PC-3 (cell line): Measurements from ENCODE around the gene IFNAR1. TPM values are rescaled to one million over a fixed set of nuclear protein-coding genes. Genes with fewer than 3 reads are reported as not detected.
"Not testable (repeated sequence)": the region's sequence is repeated elsewhere in the genome, so short reads cannot be mapped to it uniquely, and the experiment has no call there.

Source experiments
- ATAC-seq: fragments of 200-7000 bp; cut with Tn5 transposase; 2 replicates; pipeline ENCODE4 v1.9.1; 2020; ENCODE audit warnings: mild to moderate bottlenecking, moderate library complexity
- BruUV-seq: library from RNA; stranded (reverse); fragments of 400-500 nt; replicated peaks from 2 replicates; lab custom pipeline; 2021; lab: Mats Ljungman, UMichigan
- CTCF ChIA-PET: fragments of 300-600 bp; sonication (Branson Sonifier 250); formaldehyde crosslinking; loops from one replicate; lab custom pipeline; 2022; ENCODE audit warnings: antibody characterized with exemption; lab: Charles Lee
- POLR2A ChIA-PET: fragments of 300-600 bp; sonication (Branson Sonifier 250); formaldehyde crosslinking; loops from one replicate; lab custom pipeline; 2022; ENCODE audit warnings: antibody characterized with exemption; ENCODE audit not compliant: unreplicated experiment; lab: Charles Lee
- DNase-seq: peaks from one replicate; pipeline ENCODE4 v3.0.0-alpha.2; 2015
- H2AFZ ChIP-seq: fragments of 300-600 bp; sonication (generic); 2 replicates; pipeline ENCODE4 v1.6.0; 2016; ENCODE audit warnings: antibody characterized with exemption, low read length
- H3F3A ChIP-seq: fragments of 300-600 bp; sonication (generic); one replicate; pipeline ENCODE4 v1.6.0; 2017; ENCODE audit warnings: antibody characterized with exemption, low read length, control low read depth, mild to moderate bottlenecking; ENCODE audit not compliant: unreplicated experiment
- H3K27ac ChIP-seq: fragments of 300-600 bp; sonication (generic); 2 replicates; pipeline ENCODE4 v1.5.1; 2016; ENCODE audit warnings: mild to moderate bottlenecking, low read length
- H3K27me3 ChIP-seq: fragments of 300-600 bp; sonication (generic); 2 replicates; pipeline ENCODE4 v1.6.1; 2016; ENCODE audit warnings: low read length, mixed read lengths
- H3K36me3 ChIP-seq: fragments of 300-600 bp; sonication (generic); 2 replicates; pipeline ENCODE4 v1.6.1; 2016; ENCODE audit warnings: low read depth, mixed run types, low read length, mixed read lengths
- H3K4me1 ChIP-seq: fragments of 300-600 bp; sonication (generic); 2 replicates; pipeline ENCODE4 v1.5.1; 2016; ENCODE audit warnings: low read length; ENCODE audit not compliant: insufficient read depth
- H3K4me2 ChIP-seq: fragments of 300-600 bp; sonication (generic); 2 replicates; pipeline ENCODE4 v1.6.0; 2016; ENCODE audit warnings: low read length
- H3K4me3 ChIP-seq: fragments of 300-600 bp; sonication (generic); 2 replicates; pipeline ENCODE4 v1.5.1; 2016; ENCODE audit warnings: mild to moderate bottlenecking, low read length, mixed read lengths
- H3K79me2 ChIP-seq: fragments of 300-600 bp; sonication (generic); 2 replicates; pipeline ENCODE4 v1.6.1; 2017; ENCODE audit warnings: low read length, mixed read lengths
- H3K9ac ChIP-seq: fragments of 300-600 bp; sonication (generic); 2 replicates; pipeline ENCODE4 v1.6.0; 2016; ENCODE audit warnings: mild to moderate bottlenecking, low read length
- H3K9me2 ChIP-seq: fragments of 300-600 bp; sonication (generic); replicated peaks from 2 replicates; pipeline ENCODE4 v1.6.1; 2016; ENCODE audit warnings: mixed run types, low read length, mixed read lengths
- H3K9me3 ChIP-seq: fragments of 300-600 bp; sonication (generic); 2 replicates; pipeline ENCODE4 v1.6.1; 2016; ENCODE audit warnings: low read length, mixed read lengths
- H4K20me1 ChIP-seq: fragments of 300-600 bp; sonication (generic); 2 replicates; pipeline ENCODE4 v1.6.1; 2016; ENCODE audit warnings: low read length, mixed read lengths
- EZH2 ChIP-seq: fragments of 300-600 bp; sonication (generic); IDR thresholded peaks from one replicate; pipeline ENCODE4 v1.6.1; 2017; ENCODE audit warnings: antibody characterized with exemption, mild to moderate bottlenecking, low read length; ENCODE audit not compliant: unreplicated experiment
- EZH2phosphoT487 ChIP-seq: fragments of 300-600 bp; sonication (generic); IDR thresholded peaks from 2 replicates; pipeline ENCODE4 v1.6.1; 2018; ENCODE audit warnings: mild to moderate bottlenecking, antibody characterized with exemption, low read length, borderline replicate concordance
- intact Hi-C: fragments of 100-400 bp; cut with micrococcal nuclease; formaldehyde crosslinking; loops from 2 replicates; pipeline ENCODE4 v1.9.0; 2023
- total RNA-seq: library from RNA; depleted of rRNA; stranded (reverse); fragments of >200 nt; gene quantifications from 2 replicates; pipeline ENCODE4 v1.2.3, GENCODE V29; 2014
- TF ChIP-seq, protein P1 (sequence below): fragments of 300-600 bp; sonication (generic); conservative IDR thresholded peaks from 2 replicates; pipeline ENCODE4 v1.5.1; 2017; ENCODE audit warnings: antibody characterized with exemption, low read depth, mild to moderate bottlenecking, low read length

IFNAR1 gene
- total RNA-seq, 1 experiment from 2014 or later, result 13.2 TPM

DNA sequence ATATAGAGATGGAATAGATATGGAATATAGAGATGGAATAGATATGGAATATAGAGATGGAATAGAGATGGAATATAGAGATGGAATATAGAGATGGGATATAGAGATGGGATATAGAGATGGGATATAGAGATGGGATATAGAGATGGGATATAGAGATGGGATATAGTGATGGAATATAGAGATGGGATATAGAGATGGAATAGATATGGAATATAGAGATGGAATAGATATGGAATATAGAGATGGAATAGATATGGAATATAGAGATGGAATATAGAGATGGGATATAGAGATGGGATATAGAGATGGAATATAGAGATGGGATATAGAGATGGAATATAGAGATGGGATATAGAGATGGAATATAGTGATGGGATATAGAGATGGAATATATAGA lies 1.2 kb upstream of the IFNAR1 start:
- BruUV-seq, POLR2A ChIA-PET, CTCF ChIA-PET: not testable (repeated sequence)

DNA sequence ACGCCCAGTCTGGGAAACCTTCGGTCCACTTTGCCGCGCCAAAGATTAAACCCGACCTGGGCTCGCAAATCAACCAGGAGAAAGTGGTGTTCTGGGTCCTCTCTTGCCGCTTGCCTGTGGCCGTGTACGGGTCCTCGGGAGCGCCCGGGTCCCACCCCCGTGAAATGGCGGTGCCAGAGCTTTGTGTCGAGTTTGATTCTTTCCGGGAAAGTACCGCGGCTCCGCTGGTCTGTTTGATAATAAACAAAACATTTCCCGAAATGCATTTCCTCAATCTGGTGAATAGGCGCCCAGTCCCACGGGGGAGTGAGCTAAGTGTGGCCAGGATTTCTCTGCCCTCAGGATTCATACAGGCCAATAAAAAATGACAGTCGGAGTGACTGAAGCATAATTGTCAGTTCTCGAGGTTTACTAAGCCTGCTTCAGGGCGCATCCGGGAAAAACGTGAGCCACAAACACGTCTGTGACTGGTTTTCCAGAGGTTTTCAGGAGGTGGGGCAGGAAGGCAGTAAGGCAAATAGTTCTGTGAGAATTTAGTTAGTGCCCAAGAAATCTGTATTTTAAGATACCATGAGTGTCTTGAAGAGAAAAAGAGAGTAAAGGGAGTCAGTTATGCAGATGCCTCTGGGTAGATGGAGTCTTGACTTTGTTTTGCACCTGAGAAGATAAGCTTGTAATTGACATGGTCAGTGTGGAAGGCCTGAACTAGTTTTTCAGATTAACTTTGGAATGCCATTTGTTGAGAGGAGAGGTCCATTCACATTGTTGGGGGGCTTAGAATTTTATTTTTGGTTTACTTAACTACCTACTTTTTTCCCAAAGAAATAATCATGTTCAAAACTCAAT lies 675 bp downstream of the IFNAR1 start:
- peak; percentile 60 for ATAC-seq

More for the DNA sequence above, 1.2 kb upstream of the IFNAR1 start:
- Histone ChIP-seq H3K79me2 (peaks cover 37% of the 10 kb centered on the region), H3K4me3 (peak overlapping the region; percentile 93), H3K9ac (peak overlapping the region; percentile 92; the same call in 1 of the 2 replicates), H3K4me2 (peak overlapping the region; percentile 97)
- not testable (repeated sequence) for H3K27me3 ChIP-seq, H3K9me2 ChIP-seq, H2AFZ ChIP-seq, H3K36me3 ChIP-seq, H4K20me1 ChIP-seq, ATAC-seq, H3F3A ChIP-seq, H3K9me3 ChIP-seq, H3K27ac ChIP-seq, DNase-seq, H3K4me1 ChIP-seq
- intact Hi-C loops, result loop anchor here (1.0 to 2.0 kb wide), 3 partner anchors 51 to 125 kb away; no protein-coding TSS in a partner anchor

DNA sequence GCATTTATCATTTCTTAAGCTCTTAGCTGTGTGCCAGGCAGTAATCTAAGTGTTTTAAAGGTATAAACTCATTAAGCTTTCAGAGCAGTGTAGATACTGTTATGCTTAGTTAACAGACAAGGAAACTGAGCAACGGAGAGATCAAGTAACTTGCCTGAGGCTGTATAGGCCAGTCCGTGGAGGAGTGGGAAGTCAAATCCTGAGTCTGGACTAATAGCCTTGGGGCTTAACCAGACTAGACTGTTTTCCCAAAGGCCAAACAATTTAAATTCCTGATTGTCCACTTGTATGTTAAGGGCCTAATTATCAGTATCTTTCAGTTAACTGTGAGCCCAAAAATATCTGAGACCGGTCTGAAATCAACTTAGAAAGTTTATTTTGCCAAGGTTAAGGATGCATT lies 2.6 kb downstream of the IFNAR1 start:
- Histone ChIP-seq H3K79me2 (peaks cover 64% of the 10 kb centered on the region), H3K27ac (no peak overlapping the region), H3K9me3 (no peaks in the 10 kb centered on the region), H3K4me1 (peaks cover 7% of the 10 kb centered on the region; the same call in 1 of the 2 replicates), H4K20me1 (no peaks in the 10 kb centered on the region), H3K27me3 (no peaks in the 10 kb centered on the region), H3K9me2 (no peaks in the 10 kb centered on the region), H3K9ac (no peak overlapping the region), H2AFZ (no peak overlapping the region), H3K4me2 (peak overlapping the region; percentile 97), H3K4me3 (no peak overlapping the region), H3F3A (no peaks in the 10 kb centered on the region), H3K36me3 (0 out of 2 replicates have a peak, but pooled peaks cover 5% of the 10 kb centered on the region)
- CTCF ChIA-PET, result no interaction called here
- POLR2A ChIA-PET, result no interaction called here
- no peak for ATAC-seq
- intact Hi-C loops, result no loop called here
- TF ChIP-seq EZH2phosphoT487 (no peak), EZH2 (no peak)
- TF ChIP-seq, protein P1, sequence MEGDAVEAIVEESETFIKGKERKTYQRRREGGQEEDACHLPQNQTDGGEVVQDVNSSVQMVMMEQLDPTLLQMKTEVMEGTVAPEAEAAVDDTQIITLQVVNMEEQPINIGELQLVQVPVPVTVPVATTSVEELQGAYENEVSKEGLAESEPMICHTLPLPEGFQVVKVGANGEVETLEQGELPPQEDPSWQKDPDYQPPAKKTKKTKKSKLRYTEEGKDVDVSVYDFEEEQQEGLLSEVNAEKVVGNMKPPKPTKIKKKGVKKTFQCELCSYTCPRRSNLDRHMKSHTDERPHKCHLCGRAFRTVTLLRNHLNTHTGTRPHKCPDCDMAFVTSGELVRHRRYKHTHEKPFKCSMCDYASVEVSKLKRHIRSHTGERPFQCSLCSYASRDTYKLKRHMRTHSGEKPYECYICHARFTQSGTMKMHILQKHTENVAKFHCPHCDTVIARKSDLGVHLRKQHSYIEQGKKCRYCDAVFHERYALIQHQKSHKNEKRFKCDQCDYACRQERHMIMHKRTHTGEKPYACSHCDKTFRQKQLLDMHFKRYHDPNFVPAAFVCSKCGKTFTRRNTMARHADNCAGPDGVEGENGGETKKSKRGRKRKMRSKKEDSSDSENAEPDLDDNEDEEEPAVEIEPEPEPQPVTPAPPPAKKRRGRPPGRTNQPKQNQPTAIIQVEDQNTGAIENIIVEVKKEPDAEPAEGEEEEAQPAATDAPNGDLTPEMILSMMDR, result no peak
- BruUV-seq, result TSS peak; percentile 1
- DNase-seq, result no peak

More for the DNA sequence above, 675 bp downstream of the IFNAR1 start:
- no peaks in the 10 kb centered on the region for H4K20me1 ChIP-seq
- H3K27me3 ChIP-seq, result no peaks in the 10 kb centered on the region
- H3K36me3 ChIP-seq, result no peaks in the 10 kb centered on the region
- H3K27ac ChIP-seq, result peak overlapping the region; percentile 74
- intact Hi-C loops, result loop anchor here (1.0 to 2.0 kb wide), 3 partner anchors 49 to 127 kb away; partner anchors contain the start of gene IL10RB
- H3K9me2 ChIP-seq, result no peaks in the 10 kb centered on the region
- H3K9ac ChIP-seq, result peak overlapping the region; percentile 92
- H2AFZ ChIP-seq, result peak overlapping the region; percentile 98
- BruUV-seq, result TSS peak; percentile 67
- peaks cover 7% of the 10 kb centered on the region; the same call in 1 of the 2 replicates for H3K4me1 ChIP-seq
- H3K79me2 ChIP-seq, result peaks cover 54% of the 10 kb centered on the region
- H3K4me3 ChIP-seq, result peak overlapping the region; percentile 93
- ChIA-PET POLR2A (interaction anchor here (0.6 to 1.1 kb wide), 10 partner anchors 20 to 1046 kb away, joined by 3 to 17 read pairs (median 4); partner anchors contain the start of genes IL10RB and MIS18A), CTCF (interaction anchor here (0.7 to 1.7 kb wide), 4 partner anchors 22 to 126 kb away, joined by 3 to 11 read pairs (median 6); no protein-coding TSS in a partner anchor)
- H3F3A ChIP-seq, result no peaks in the 10 kb centered on the region
- peak overlapping the region; percentile 97 for H3K4me2 ChIP-seq
- no peaks in the 10 kb centered on the region for H3K9me3 ChIP-seq
- TF ChIP-seq, protein P1, result no peak
- TF ChIP-seq EZH2 (no peak), EZH2phosphoT487 (no peak)
- peak; percentile 73 for DNase-seq
